WTC11 (cell line): ENCODE measurements around the gene ZNF436. TPM values are rescaled to one million over a fixed set of nuclear protein-coding genes. Genes with fewer than 3 reads are reported as not detected.

Source experiments
- ATAC-seq: fragments of 200-7000 bp; cut with Tn5 transposase; 2 replicates; pipeline ENCODE4 v1.10.0; 2021; ENCODE audit warnings: mild to moderate bottlenecking, moderate library complexity
- CTCF ChIA-PET: fragments of 300-600 bp; sonication (Branson Sonifier 250); formaldehyde crosslinking; loops from one replicate; lab custom pipeline; 2021; ENCODE audit warnings: antibody characterized with exemption; lab: Charles Lee
- POLR2A ChIA-PET: fragments of 350-600 bp; sonication (Branson Sonifier 250); formaldehyde crosslinking; loops from one replicate; lab custom pipeline; 2021; ENCODE audit warnings: antibody characterized with exemption; lab: Charles Lee
- DNase-seq: peaks from one replicate; pipeline ENCODE4 v3.0.0; 2021; ENCODE audit warnings: low spot score
- H3K27ac Mint-ChIP-seq: 2 replicates; pipeline ENCODE4 v1.8.0; 2021; ENCODE audit warnings: mixed read lengths
- H3K27me3 Mint-ChIP-seq: 2 replicates; pipeline ENCODE4 v1.8.0; 2021; ENCODE audit warnings: low read depth, mild to moderate bottlenecking, moderate library complexity, mixed read lengths
- H3K36me3 Mint-ChIP-seq: 2 replicates; pipeline ENCODE4 v1.8.0; 2021; ENCODE audit warnings: mixed read lengths
- H3K4me1 Mint-ChIP-seq: 2 replicates; pipeline ENCODE4 v1.8.0; 2022; ENCODE audit warnings: mixed read lengths
- H3K4me3 Mint-ChIP-seq: 2 replicates; pipeline ENCODE4 v1.8.0; 2021; ENCODE audit warnings: mild to moderate bottlenecking, moderate library complexity, mixed read lengths
- H3K9me3 Mint-ChIP-seq: 2 replicates; pipeline ENCODE4 v1.8.0; 2021; ENCODE audit warnings: mixed read lengths
- ESRRA ChIP-seq: sonication (generic); formaldehyde crosslinking; IDR thresholded peaks from 2 replicates; pipeline ENCODE4 v1.8.1; 2022; ENCODE audit warnings: mild to moderate bottlenecking, missing genetic modification reagents, borderline replicate concordance
- GABPB1 ChIP-seq: sonication (generic); formaldehyde crosslinking; IDR thresholded peaks from 2 replicates; pipeline ENCODE4 v1.8.1; 2023; ENCODE audit warnings: mild to moderate bottlenecking, missing genetic modification reagents
- GRHL2 ChIP-seq: fragments of 250-450 bp; sonication (Bioruptor Pico); IDR thresholded peaks from 2 replicates; pipeline ENCODE4 v1.8.0; 2022; ENCODE audit warnings: mild to moderate bottlenecking, moderate library complexity; ENCODE audit not compliant: insufficient replicate concordance, severe bottlenecking
- GTF2I ChIP-seq: fragments of 250-450 bp; sonication (Bioruptor Pico); conservative IDR thresholded peaks from 2 replicates; pipeline ENCODE4 v1.4.0; 2021; ENCODE audit warnings: mild to moderate bottlenecking
- NR2C2 ChIP-seq: sonication (generic); formaldehyde crosslinking; IDR thresholded peaks from 2 replicates; pipeline ENCODE4 v1.8.0; 2022; ENCODE audit warnings: mild to moderate bottlenecking, missing genetic modification reagents
- SP1 ChIP-seq: sonication (generic); formaldehyde crosslinking; conservative IDR thresholded peaks from 2 replicates; pipeline ENCODE4 v1.8.1; 2022; ENCODE audit warnings: missing genetic modification reagents
- TP53 ChIP-seq: sonication (generic); formaldehyde crosslinking; IDR thresholded peaks from 2 replicates; pipeline ENCODE4 v1.8.1; 2023; ENCODE audit warnings: mild to moderate bottlenecking, missing genetic modification reagents
- ZBTB21 ChIP-seq: sonication (generic); formaldehyde crosslinking; IDR thresholded peaks from 2 replicates; pipeline ENCODE4 v1.8.1; 2023; ENCODE audit warnings: mild to moderate bottlenecking, missing genetic modification reagents, borderline replicate concordance
- ZNF138 ChIP-seq: sonication (generic); formaldehyde crosslinking; conservative IDR thresholded peaks from 2 replicates; pipeline ENCODE4 v1.8.1; 2022; ENCODE audit warnings: mild to moderate bottlenecking, moderate library complexity, missing genetic modification reagents
- ZNF396 ChIP-seq: fragments of 250-450 bp; sonication (Bioruptor Pico); IDR thresholded peaks from 2 replicates; pipeline ENCODE4 v1.8.0; 2021; ENCODE audit warnings: mild to moderate bottlenecking, moderate library complexity, borderline replicate concordance
- ZNF671 ChIP-seq: fragments of 250-450 bp; sonication (Bioruptor Pico); IDR thresholded peaks from 2 replicates; pipeline ENCODE4 v1.8.0; 2021; ENCODE audit warnings: mild to moderate bottlenecking
- total RNA-seq: library from RNA; stranded (reverse); gene quantifications from 3 replicates; pipeline ENCODE4 v1.2.3, GENCODE V29; 2021
- TF ChIP-seq, protein P1 (sequence below): sonication (generic); formaldehyde crosslinking; IDR thresholded peaks from 2 replicates; pipeline ENCODE4 v1.8.1; 2023; ENCODE audit warnings: mild to moderate bottlenecking, missing genetic modification reagents, borderline replicate concordance
- TF ChIP-seq, protein P2 (sequence below): sonication (generic); formaldehyde crosslinking; IDR thresholded peaks from 2 replicates; pipeline ENCODE4 v1.8.0; 2022; ENCODE audit warnings: missing genetic modification reagents
- TF ChIP-seq, protein P3 (sequence below): sonication (generic); formaldehyde crosslinking; IDR thresholded peaks from 2 replicates; pipeline ENCODE4 v1.8.0; 2022; ENCODE audit warnings: mild to moderate bottlenecking, missing genetic modification reagents
- TF ChIP-seq, protein P4 (sequence below): sonication (generic); formaldehyde crosslinking; IDR thresholded peaks from 2 replicates; pipeline ENCODE4 v1.8.1; 2022; ENCODE audit warnings: missing genetic modification reagents, borderline replicate concordance

The ZNF436 gene
- total RNA-seq, 1 experiment from 2014 or later, result 1.3 TPM

DNA sequence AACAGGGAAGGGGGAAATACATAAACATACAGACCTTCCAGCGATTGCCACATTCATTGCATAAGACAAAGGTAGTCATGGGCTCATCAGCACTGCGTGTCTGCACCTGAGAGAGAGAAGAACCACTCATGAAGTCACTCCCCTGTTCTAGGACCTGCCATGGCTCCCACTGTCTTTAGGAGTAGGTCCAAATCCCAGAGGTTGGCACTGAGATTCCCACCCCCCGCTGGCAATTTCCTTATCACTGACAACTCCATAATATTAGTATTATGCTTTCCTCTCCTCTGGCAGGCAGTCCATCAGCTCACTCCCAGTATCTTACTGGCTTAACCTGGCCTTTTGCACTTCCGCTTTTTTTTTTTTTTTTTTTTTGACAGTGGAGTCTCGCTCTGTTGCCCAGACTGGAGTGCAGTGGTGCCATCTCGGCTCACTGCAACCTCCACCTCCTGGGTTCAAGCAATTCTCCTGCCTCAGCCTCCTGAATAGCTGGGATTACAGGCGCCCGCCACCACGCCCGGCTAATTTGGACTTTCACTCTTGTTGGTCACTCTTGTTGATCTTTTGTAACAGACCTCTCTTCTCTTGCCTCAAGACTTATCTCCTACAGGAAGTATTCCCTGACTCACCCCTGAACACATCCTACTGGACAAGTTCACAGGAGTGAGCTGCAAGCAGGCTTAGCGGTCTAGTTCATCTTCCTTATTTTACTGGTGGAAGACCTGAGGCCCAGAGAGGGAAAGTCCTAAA, 14.8 kb upstream of the ZNF436 start:
- Mint-ChIP-seq H3K9me3 (no peaks in the 10 kb centered on the region), H3K27ac (no peak overlapping the region), H3K4me3 (no peak overlapping the region), H3K4me1 (no peaks in the 10 kb centered on the region), H3K27me3 (no peaks in the 10 kb centered on the region; the same call in 1 of the 2 replicates), H3K36me3 (no peaks in the 10 kb centered on the region)
- POLR2A ChIA-PET, result interaction anchor here (0.6 to 0.9 kb wide), 3 partner anchors 16 to 191 kb away, joined by 3 to 4 read pairs (median 4); no protein-coding TSS in a partner anchor
- CTCF ChIA-PET, result interaction anchor here (1.3 kb wide), 1 partner anchor 19 kb away, joined by 5 read pairs; no protein-coding TSS in a partner anchor
- no peak for DNase-seq
- no peak for TF ChIP-seq SP1 (CRISPR knock-in tag)
- TF ChIP-seq ZBTB21 (CRISPR knock-in tag), result no peak
- no peak for TF ChIP-seq GABPB1 (CRISPR knock-in tag)
- no peak for TF ChIP-seq ZNF671 (CRISPR knock-in tag)
- TF ChIP-seq, protein P1, sequence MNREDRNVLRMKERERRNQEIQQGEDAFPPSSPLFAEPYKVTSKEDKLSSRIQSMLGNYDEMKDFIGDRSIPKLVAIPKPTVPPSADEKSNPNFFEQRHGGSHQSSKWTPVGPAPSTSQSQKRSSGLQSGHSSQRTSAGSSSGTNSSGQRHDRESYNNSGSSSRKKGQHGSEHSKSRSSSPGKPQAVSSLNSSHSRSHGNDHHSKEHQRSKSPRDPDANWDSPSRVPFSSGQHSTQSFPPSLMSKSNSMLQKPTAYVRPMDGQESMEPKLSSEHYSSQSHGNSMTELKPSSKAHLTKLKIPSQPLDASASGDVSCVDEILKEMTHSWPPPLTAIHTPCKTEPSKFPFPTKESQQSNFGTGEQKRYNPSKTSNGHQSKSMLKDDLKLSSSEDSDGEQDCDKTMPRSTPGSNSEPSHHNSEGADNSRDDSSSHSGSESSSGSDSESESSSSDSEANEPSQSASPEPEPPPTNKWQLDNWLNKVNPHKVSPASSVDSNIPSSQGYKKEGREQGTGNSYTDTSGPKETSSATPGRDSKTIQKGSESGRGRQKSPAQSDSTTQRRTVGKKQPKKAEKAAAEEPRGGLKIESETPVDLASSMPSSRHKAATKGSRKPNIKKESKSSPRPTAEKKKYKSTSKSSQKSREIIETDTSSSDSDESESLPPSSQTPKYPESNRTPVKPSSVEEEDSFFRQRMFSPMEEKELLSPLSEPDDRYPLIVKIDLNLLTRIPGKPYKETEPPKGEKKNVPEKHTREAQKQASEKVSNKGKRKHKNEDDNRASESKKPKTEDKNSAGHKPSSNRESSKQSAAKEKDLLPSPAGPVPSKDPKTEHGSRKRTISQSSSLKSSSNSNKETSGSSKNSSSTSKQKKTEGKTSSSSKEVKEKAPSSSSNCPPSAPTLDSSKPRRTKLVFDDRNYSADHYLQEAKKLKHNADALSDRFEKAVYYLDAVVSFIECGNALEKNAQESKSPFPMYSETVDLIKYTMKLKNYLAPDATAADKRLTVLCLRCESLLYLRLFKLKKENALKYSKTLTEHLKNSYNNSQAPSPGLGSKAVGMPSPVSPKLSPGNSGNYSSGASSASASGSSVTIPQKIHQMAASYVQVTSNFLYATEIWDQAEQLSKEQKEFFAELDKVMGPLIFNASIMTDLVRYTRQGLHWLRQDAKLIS (CRISPR knock-in tag), result no peak
- no peak for TF ChIP-seq GTF2I
- no peak for TF ChIP-seq TP53 (CRISPR knock-in tag)
- no peak for ATAC-seq

DNA sequence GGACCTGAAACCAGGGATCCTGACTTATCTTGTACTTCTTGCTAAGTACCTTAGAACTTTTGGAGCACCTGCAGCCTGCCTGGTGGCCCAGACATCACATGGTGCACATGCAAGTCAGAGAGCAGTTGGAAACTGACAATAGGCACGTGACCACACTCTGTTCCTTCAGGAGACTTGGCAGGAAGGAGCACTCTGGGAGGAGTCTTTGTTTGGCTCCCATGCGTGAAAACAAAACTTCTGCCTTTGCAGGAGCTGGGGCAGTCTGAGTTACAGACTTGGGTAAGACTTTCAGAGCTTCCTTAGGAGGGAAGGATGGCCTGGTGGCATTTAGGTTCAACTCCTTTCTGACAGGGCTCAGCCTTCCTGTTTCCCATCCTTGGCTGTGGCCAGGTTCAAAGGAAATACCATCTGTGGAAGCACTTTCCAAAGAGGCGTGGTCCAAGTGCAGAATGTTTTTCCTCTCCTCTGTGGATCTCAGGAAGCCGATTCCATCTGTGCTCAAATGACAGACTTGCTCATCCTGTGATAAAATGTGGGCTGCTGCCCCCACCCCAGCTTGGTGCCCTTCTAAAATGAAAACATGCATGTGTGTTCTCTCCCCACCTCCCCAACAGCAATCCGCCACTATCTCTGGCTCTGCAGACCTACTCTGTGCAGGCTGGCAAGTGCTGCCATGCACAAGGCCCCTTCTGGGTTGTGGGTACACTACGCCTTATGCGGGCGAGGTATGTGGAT, 14.1 kb upstream of the ZNF436 start:
- H3K4me1 Mint-ChIP-seq, result no peaks in the 10 kb centered on the region
- TF ChIP-seq ZNF396 (CRISPR knock-in tag), result no peak
- TF ChIP-seq, protein P2, sequence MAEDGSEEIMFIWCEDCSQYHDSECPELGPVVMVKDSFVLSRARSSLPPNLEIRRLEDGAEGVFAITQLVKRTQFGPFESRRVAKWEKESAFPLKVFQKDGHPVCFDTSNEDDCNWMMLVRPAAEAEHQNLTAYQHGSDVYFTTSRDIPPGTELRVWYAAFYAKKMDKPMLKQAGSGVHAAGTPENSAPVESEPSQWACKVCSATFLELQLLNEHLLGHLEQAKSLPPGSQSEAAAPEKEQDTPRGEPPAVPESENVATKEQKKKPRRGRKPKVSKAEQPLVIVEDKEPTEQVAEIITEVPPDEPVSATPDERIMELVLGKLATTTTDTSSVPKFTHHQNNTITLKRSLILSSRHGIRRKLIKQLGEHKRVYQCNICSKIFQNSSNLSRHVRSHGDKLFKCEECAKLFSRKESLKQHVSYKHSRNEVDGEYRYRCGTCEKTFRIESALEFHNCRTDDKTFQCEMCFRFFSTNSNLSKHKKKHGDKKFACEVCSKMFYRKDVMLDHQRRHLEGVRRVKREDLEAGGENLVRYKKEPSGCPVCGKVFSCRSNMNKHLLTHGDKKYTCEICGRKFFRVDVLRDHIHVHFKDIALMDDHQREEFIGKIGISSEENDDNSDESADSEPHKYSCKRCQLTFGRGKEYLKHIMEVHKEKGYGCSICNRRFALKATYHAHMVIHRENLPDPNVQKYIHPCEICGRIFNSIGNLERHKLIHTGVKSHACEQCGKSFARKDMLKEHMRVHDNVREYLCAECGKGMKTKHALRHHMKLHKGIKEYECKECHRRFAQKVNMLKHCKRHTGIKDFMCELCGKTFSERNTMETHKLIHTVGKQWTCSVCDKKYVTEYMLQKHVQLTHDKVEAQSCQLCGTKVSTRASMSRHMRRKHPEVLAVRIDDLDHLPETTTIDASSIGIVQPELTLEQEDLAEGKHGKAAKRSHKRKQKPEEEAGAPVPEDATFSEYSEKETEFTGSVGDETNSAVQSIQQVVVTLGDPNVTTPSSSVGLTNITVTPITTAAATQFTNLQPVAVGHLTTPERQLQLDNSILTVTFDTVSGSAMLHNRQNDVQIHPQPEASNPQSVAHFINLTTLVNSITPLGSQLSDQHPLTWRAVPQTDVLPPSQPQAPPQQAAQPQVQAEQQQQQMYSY (CRISPR knock-in tag), result no peak
- TF ChIP-seq, all 79 proteins: peak for 0
- Mint-ChIP-seq H3K27me3 (no peaks in the 10 kb centered on the region; the same call in 1 of the 2 replicates), H3K27ac (no peak overlapping the region), H3K36me3 (no peaks in the 10 kb centered on the region), H3K4me3 (no peak overlapping the region), H3K9me3 (no peaks in the 10 kb centered on the region)
- ATAC-seq (no peak), DNase-seq (no peak)
- ChIA-PET CTCF (no interaction called here), POLR2A (interaction anchor here (0.6 kb wide), 2 partner anchors 46 to 191 kb away, joined by 4 read pairs; no protein-coding TSS in a partner anchor)

DNA sequence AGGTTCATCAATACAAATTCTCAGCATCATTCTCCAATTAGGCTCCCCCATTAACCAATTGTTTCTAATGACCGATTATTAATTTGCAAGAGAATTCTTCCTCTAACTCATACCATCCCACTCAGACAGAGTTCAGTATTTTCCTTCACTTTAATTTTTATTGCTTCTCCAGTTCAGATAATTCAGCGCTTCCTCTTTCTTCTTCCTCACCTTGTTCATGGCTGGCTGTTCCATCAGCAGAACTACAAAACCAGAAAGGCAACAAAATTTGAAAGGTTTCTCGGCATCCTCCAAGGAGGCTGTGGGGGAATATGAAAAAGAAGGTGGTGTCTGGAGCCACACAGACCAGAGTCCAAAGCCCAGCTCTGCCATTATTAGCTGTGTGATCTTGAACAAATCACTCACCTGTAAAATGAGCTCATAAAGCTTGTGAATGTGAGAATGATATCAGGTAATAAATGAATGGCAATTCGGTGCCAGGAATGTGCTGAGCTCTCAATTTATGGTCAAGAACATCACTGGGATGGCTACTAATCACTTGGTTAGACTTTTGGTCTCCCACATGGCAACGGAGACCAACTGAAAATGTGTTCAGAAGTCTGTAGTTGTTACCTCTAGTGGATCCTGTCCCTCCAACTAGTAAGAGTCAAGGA, 11.7 kb upstream of the ZNF436 start:
- Mint-ChIP-seq H3K9me3 (no peaks in the 10 kb centered on the region), H3K27me3 (no peaks in the 10 kb centered on the region; the same call in 1 of the 2 replicates), H3K4me3 (no peak overlapping the region), H3K36me3 (no peaks in the 10 kb centered on the region)
- POLR2A ChIA-PET, result no interaction called here
- DNase-seq, result no peak
- TF ChIP-seq, protein P3, sequence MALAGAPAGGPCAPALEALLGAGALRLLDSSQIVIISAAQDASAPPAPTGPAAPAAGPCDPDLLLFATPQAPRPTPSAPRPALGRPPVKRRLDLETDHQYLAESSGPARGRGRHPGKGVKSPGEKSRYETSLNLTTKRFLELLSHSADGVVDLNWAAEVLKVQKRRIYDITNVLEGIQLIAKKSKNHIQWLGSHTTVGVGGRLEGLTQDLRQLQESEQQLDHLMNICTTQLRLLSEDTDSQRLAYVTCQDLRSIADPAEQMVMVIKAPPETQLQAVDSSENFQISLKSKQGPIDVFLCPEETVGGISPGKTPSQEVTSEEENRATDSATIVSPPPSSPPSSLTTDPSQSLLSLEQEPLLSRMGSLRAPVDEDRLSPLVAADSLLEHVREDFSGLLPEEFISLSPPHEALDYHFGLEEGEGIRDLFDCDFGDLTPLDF (CRISPR knock-in tag), result no peak
- TF ChIP-seq ZNF138 (CRISPR knock-in tag), result no peak
- TF ChIP-seq GRHL2, result no peak
- TF ChIP-seq ZBTB21 (CRISPR knock-in tag), result no peak
- no peak for TF ChIP-seq ESRRA (CRISPR knock-in tag)
- TF ChIP-seq, protein P4, sequence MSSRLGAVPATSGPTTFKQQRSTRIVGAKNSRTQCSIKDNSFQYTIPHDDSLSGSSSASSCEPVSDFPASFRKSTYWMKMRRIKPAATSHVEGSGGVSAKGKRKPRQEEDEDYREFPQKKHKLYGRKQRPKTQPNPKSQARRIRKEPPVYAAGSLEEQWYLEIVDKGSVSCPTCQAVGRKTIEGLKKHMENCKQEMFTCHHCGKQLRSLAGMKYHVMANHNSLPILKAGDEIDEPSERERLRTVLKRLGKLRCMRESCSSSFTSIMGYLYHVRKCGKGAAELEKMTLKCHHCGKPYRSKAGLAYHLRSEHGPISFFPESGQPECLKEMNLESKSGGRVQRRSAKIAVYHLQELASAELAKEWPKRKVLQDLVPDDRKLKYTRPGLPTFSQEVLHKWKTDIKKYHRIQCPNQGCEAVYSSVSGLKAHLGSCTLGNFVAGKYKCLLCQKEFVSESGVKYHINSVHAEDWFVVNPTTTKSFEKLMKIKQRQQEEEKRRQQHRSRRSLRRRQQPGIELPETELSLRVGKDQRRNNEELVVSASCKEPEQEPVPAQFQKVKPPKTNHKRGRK (CRISPR knock-in tag), result no peak
- no peak for TF ChIP-seq NR2C2 (CRISPR knock-in tag)
- TF ChIP-seq, all 79 proteins: peak for 0
- Mint-ChIP-seq H3K4me1 (no peaks in the 10 kb centered on the region), H3K27ac (no peak overlapping the region)
- ATAC-seq, result no peak
- CTCF ChIA-PET, result interaction anchor here (1.2 kb wide), 1 partner anchor 23 kb away, joined by 5 read pairs; no protein-coding TSS in a partner anchor
